ENCODE results near the gene ATP4B.

The ATP4B gene

DNA sequence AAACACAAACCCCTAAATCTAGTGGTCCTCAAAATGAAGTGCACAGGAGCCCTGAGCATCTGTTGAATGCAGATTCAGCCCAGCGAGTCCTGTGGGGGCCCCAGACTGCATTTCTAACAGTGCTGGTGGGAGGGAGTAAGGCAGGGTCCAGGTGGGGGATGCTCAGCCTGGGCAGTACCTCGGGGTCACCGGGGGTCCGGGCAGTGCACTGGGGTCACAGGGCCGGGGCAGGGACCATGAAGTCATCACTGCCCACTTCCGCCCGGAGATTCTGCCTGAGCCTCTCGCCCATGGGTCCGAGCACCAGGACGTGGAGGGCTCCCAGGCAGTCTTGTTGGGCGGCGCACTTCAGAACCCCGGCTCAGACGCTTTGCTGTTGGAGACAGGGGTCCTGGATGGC, 838 bp upstream of the ATP4B start:
- DNase-seq = no peak
- Histone ChIP-seq H3K4me1 (ENCODE audit: control insufficient read depth in 1 of 2, insufficient read depth in 2 of 2, low read length in 2 of 2) (no peaks in the 10 kb centered on the region), H3K4me2 (ENCODE audit: low read length) (no peak overlapping the region), H3K4ac (ENCODE audit: low read depth, low read length) (no peak overlapping the region), H3K79me1 (ENCODE audit: low read length) (no peaks in the 10 kb centered on the region), H3K9me3 (ENCODE audit: insufficient read depth, low read depth, low read length) (no peaks in the 10 kb centered on the region), H2BK5ac (ENCODE audit: low read depth, low read length, poor library complexity) (no peak overlapping the region), H3K18ac (ENCODE audit: low read length) (no peak overlapping the region), H3K23ac (ENCODE audit: low read length) (no peak overlapping the region), H4K91ac (ENCODE audit: low read depth, low read length) (no peak overlapping the region), H2BK120ac (ENCODE audit: insufficient read depth, low read length, poor library complexity) (no peak overlapping the region), H3K14ac (ENCODE audit: low read length) (no peak overlapping the region), H3K9ac (ENCODE audit: low read length) (no peak overlapping the region), H4K12ac (ENCODE audit: low read depth, low read length) (no peak overlapping the region), H2AK5ac (ENCODE audit: low read length) (no peak overlapping the region), H3K4me3 (ENCODE audit: low read depth, low read length) (no peak overlapping the region), H3K27me3 (ENCODE audit: insufficient read depth, low read length) (no peaks in the 10 kb centered on the region), H3K79me2 (ENCODE audit: control insufficient read depth, insufficient read depth, low read length, poor library complexity) (no peaks in the 10 kb centered on the region), H2AFZ (ENCODE audit: insufficient read depth, low read length, poor library complexity) (no peak overlapping the region), H3K36me3 (ENCODE audit: control insufficient read depth in 1 of 2, insufficient read depth in 2 of 2, low read length in 2 of 2) (no peaks in the 10 kb centered on the region), H3K27ac (ENCODE audit: low read depth, low read length) (no peak overlapping the region), H4K8ac (ENCODE audit: low read depth, low read length) (no peak overlapping the region), H2BK12ac (ENCODE audit: low read length) (no peak overlapping the region)
- no CpG with 5 or more reads among the region's 14 CpGs for WGBS (ENCODE audit: extremely low coverage, insufficient coverage, insufficient read length)

DNA sequence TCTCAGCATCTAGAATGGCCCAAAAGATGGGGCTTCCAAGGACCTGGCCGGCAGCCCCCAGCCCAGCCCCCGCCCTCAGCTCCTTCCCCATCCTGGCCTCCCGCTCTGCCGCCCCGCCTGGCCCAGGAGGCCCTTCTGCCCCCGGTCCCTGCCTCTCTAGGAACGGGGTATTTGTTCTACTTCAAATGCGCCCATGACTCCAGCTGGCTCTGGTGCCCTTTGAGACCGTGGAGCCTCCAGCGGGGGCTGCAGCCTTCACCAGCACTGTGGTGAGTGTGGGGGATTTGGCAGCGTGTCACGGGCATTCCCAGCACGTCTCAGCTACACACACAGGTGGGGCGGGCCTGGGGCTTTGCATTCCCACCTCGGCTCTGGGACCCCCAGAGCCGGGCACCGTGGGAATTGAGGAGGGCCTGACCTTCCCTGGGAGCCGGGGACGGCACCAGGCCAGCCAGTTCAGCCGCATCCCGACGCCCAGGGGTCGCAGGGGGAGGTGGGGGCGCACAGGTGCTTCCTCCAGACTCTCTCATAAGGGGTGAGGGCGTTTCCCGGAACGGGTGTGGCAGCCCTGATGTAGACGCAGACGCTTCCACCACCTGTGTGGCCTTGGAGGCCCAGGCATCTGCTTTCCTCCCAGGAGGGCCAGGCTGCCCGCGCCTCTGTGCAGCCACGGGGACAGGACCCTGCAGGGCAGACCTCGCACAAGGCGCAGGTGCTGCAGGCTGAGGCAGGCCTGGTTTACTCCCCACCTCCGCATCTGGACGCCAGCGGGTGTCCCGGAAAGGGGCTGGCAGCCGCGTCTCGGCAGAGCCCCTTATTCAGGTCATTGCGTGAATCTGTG, 947 bp downstream of the ATP4B start:
- H3K4me2 ChIP-seq (ENCODE audit: low read length) = no peak overlapping the region

DNA sequence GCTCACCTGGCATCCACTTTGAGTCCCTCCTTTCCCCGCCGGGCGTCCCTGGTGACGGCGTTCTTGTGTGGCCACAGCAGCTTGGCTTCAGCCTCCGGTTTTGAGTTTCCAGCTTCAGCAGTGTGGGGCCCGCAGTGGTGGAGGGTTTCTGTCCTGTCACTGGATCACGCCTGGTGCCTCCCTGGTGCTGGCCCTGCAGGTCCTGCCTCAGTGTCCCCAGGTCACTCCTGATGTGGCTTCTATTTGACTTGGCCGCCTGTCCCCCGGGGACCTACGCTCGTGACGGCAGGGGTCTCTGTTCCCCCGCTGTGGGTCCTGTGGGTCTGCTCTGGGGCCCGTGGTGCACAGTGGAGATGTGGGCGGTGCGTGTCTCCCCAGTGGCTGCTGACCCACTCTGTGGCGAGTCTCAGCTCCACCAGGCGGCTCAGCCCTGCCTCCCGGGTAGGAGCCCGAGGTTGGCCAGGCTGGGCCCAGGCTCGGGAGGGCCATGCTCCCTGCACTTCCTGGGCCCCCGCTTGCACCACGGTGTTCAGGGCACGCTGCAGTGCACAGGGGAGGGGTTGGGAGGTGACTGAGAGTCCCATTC, 1.9 kb downstream of the ATP4B start:
- no CpG with 5 or more reads among the region's 25 CpGs for WGBS (ENCODE audit: extremely low coverage, insufficient coverage, insufficient read length)

More for the DNA sequence above, 947 bp downstream of the ATP4B start:
- Histone ChIP-seq H2AFZ (ENCODE audit: insufficient read depth, low read length, poor library complexity) (no peak overlapping the region), H2BK120ac (ENCODE audit: insufficient read depth, low read length, poor library complexity) (no peak overlapping the region), H3K18ac (ENCODE audit: low read length) (no peak overlapping the region), H3K14ac (ENCODE audit: low read length) (no peak overlapping the region), H2BK5ac (ENCODE audit: low read depth, low read length, poor library complexity) (no peak overlapping the region), H4K12ac (ENCODE audit: low read depth, low read length) (no peak overlapping the region), H3K27ac (ENCODE audit: low read depth, low read length) (no peak overlapping the region), H3K4me3 (ENCODE audit: low read depth, low read length) (no peak overlapping the region), H3K79me1 (ENCODE audit: low read length) (no peaks in the 10 kb centered on the region), H3K4me1 (ENCODE audit: control insufficient read depth in 1 of 2, insufficient read depth in 2 of 2, low read length in 2 of 2) (no peaks in the 10 kb centered on the region), H4K8ac (ENCODE audit: low read depth, low read length) (no peak overlapping the region), H4K91ac (ENCODE audit: low read depth, low read length) (no peak overlapping the region), H3K9ac (ENCODE audit: low read length) (no peak overlapping the region), H3K79me2 (ENCODE audit: control insufficient read depth, insufficient read depth, low read length, poor library complexity) (no peaks in the 10 kb centered on the region), H3K23ac (ENCODE audit: low read length) (no peak overlapping the region), H3K9me3 (ENCODE audit: insufficient read depth, low read depth, low read length) (no peaks in the 10 kb centered on the region), H3K27me3 (ENCODE audit: insufficient read depth, low read length) (no peaks in the 10 kb centered on the region), H2BK12ac (ENCODE audit: low read length) (no peak overlapping the region), H3K4ac (ENCODE audit: low read depth, low read length) (no peak overlapping the region), H2AK5ac (ENCODE audit: low read length) (no peak overlapping the region), H3K36me3 (ENCODE audit: control insufficient read depth in 1 of 2, insufficient read depth in 2 of 2, low read length in 2 of 2) (no peaks in the 10 kb centered on the region)
- no peak for DNase-seq
- no CpG with 5 or more reads among the region's 42 CpGs for WGBS (ENCODE audit: extremely low coverage, insufficient coverage, insufficient read length)

DNA sequence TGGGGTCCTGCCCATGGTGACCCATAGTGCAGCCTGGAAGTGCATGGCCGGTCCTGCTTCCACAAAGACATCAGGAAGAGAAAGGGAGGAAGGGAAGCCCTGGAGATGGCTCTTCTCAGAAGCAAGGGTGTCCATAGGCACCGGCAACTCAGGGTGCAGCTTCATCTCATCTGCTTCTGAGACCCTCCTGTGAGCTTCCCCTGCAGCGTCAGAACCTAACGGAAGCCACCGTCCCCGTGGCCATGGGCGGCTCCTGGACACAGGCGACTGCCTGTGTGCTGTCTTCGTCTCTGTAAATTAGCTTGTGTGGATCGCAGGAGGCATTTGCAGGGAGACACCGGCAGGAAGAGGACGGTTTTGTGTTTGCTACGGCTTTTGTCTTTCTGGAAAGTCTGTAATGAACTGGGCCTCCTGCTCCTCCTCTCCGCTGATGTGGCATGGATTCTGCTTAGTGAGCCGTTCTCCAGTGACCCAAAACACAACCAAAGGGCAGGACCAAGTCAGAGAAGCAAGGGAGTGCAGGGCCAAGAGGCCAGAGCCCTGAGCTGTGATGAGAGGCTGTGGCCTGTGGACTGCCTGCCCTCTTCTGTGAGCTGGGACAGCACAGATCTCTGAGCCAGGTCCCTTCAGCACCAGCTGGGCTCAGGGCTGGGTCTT, 2.5 kb downstream of the ATP4B start:
- H3K4ac ChIP-seq (ENCODE audit: low read depth, low read length) = no peak overlapping the region
- H4K8ac ChIP-seq (ENCODE audit: low read depth, low read length) = no peak overlapping the region
- H3K9me3 ChIP-seq (ENCODE audit: insufficient read depth, low read depth, low read length) = no peaks in the 10 kb centered on the region
- H3K36me3 ChIP-seq (ENCODE audit: control insufficient read depth in 1 of 2, insufficient read depth in 2 of 2, low read length in 2 of 2) = no peaks in the 10 kb centered on the region
- no peak overlapping the region for H2BK5ac ChIP-seq (ENCODE audit: low read depth, low read length, poor library complexity)
- no peak overlapping the region for H3K23ac ChIP-seq (ENCODE audit: low read length)
- no peak overlapping the region for H3K27ac ChIP-seq (ENCODE audit: low read depth, low read length)
- no CpG with 5 or more reads among the region's 15 CpGs for WGBS (ENCODE audit: extremely low coverage, insufficient coverage, insufficient read length)
- H3K9ac ChIP-seq (ENCODE audit: low read length) = no peak overlapping the region
- no peaks in the 10 kb centered on the region for H3K27me3 ChIP-seq (ENCODE audit: insufficient read depth, low read length)
- H3K18ac ChIP-seq (ENCODE audit: low read length) = no peak overlapping the region
- no peak overlapping the region for H2AFZ ChIP-seq (ENCODE audit: insufficient read depth, low read length, poor library complexity)
- H3K4me1 ChIP-seq (ENCODE audit: control insufficient read depth in 1 of 2, insufficient read depth in 2 of 2, low read length in 2 of 2) = no peaks in the 10 kb centered on the region
- no peak overlapping the region for H2BK120ac ChIP-seq (ENCODE audit: insufficient read depth, low read length, poor library complexity)
- no peak overlapping the region for H2BK12ac ChIP-seq (ENCODE audit: low read length)
- H3K4me3 ChIP-seq (ENCODE audit: low read depth, low read length) = no peak overlapping the region
- H3K14ac ChIP-seq (ENCODE audit: low read length) = no peak overlapping the region
- H4K91ac ChIP-seq (ENCODE audit: low read depth, low read length) = no peak overlapping the region
- H4K12ac ChIP-seq (ENCODE audit: low read depth, low read length) = no peak overlapping the region
- H3K79me1 ChIP-seq (ENCODE audit: low read length) = no peaks in the 10 kb centered on the region
- no peak for DNase-seq
- no peaks in the 10 kb centered on the region for H3K79me2 ChIP-seq (ENCODE audit: control insufficient read depth, insufficient read depth, low read length, poor library complexity)
- H3K4me2 ChIP-seq (ENCODE audit: low read length) = no peak overlapping the region
- no peak overlapping the region for H2AK5ac ChIP-seq (ENCODE audit: low read length)

More for the DNA sequence above, 1.9 kb downstream of the ATP4B start:
- Histone ChIP-seq H2BK12ac (ENCODE audit: low read length) (no peak overlapping the region), H3K4me2 (ENCODE audit: low read length) (no peak overlapping the region), H3K9ac (ENCODE audit: low read length) (no peak overlapping the region), H3K27me3 (ENCODE audit: insufficient read depth, low read length) (no peaks in the 10 kb centered on the region), H3K23ac (ENCODE audit: low read length) (no peak overlapping the region), H2AFZ (ENCODE audit: insufficient read depth, low read length, poor library complexity) (no peak overlapping the region), H2BK5ac (ENCODE audit: low read depth, low read length, poor library complexity) (no peak overlapping the region), H3K4ac (ENCODE audit: low read depth, low read length) (no peak overlapping the region), H3K79me1 (ENCODE audit: low read length) (no peaks in the 10 kb centered on the region), H4K91ac (ENCODE audit: low read depth, low read length) (no peak overlapping the region), H2BK120ac (ENCODE audit: insufficient read depth, low read length, poor library complexity) (no peak overlapping the region), H3K4me3 (ENCODE audit: low read depth, low read length) (no peak overlapping the region), H2AK5ac (ENCODE audit: low read length) (no peak overlapping the region), H3K79me2 (ENCODE audit: control insufficient read depth, insufficient read depth, low read length, poor library complexity) (no peaks in the 10 kb centered on the region), H4K8ac (ENCODE audit: low read depth, low read length) (no peak overlapping the region), H3K14ac (ENCODE audit: low read length) (no peak overlapping the region), H3K18ac (ENCODE audit: low read length) (no peak overlapping the region), H3K4me1 (ENCODE audit: control insufficient read depth in 1 of 2, insufficient read depth in 2 of 2, low read length in 2 of 2) (no peaks in the 10 kb centered on the region), H3K9me3 (ENCODE audit: insufficient read depth, low read depth, low read length) (no peaks in the 10 kb centered on the region), H3K36me3 (ENCODE audit: control insufficient read depth in 1 of 2, insufficient read depth in 2 of 2, low read length in 2 of 2) (no peaks in the 10 kb centered on the region), H4K12ac (ENCODE audit: low read depth, low read length) (no peak overlapping the region), H3K27ac (ENCODE audit: low read depth, low read length) (no peak overlapping the region)
- no peak for DNase-seq
